Germinal center (tissue), 1 donor: ENCODE data around the gene CRELD1.

Experiments
- DNase-seq: peaks from one replicate; pipeline ENCODE4 v3.0.0; 2012; ENCODE audit warnings: mixed read lengths, low spot score

Gene CRELD1

GRCh38 chr3:9903904-9904303, 29.7 kb upstream of the CRELD1 start:
- DNase-seq, result no peak

- no peak for DNase-seq
Measured at GRCh38 chr3:9906480-9906879, 27.2 kb upstream of the CRELD1 start.

GRCh38 chr3:9908286-9908685, 25.3 kb upstream of the CRELD1 start:
- no peak for DNase-seq

GRCh38 chr3:9909221-9910013, 24.2 kb upstream of the CRELD1 start:
- no peak for DNase-seq

GRCh38 chr3:9911863-9912262, 21.8 kb upstream of the CRELD1 start:
- DNase-seq, result no peak

GRCh38 chr3:9912294-9912935, 21.2 kb upstream of the CRELD1 start:
- no peak for DNase-seq

GRCh38 chr3:9913601-9914000, 20.0 kb upstream of the CRELD1 start:
- DNase-seq, result no peak

- no peak for DNase-seq
Measured at GRCh38 chr3:9914011-9914410, 19.6 kb upstream of the CRELD1 start.

GRCh38 chr3:9914559-9915253, 18.9 kb upstream of the CRELD1 start:
- no peak for DNase-seq

GRCh38 chr3:9915254-9916141, 18.1 kb upstream of the CRELD1 start:
- DNase-seq, result no peak

GRCh38 chr3:9916346-9916733, 17.3 kb upstream of the CRELD1 start:
- no peak for DNase-seq

GRCh38 chr3:9916734-9917680, 16.6 kb upstream of the CRELD1 start, which contains the start of gene IL17RC:
Gene IL17RC (plus strand): TSS chr3:9917098. CDS start chr3:9917316, 218 bp downstream.
- DNase-seq, result no peak

GRCh38 chr3:9917820-9918219, 15.8 kb upstream of the CRELD1 start:
- no peak for DNase-seq

- no peak for DNase-seq
Measured at GRCh38 chr3:9918261-9919038, 15.2 kb upstream of the CRELD1 start.

GRCh38 chr3:9928158-9928557, 5.5 kb upstream of the CRELD1 start:
- no peak for DNase-seq

- DNase-seq, result no peak
Measured at GRCh38 chr3:9930804-9931418, 2.7 kb upstream of the CRELD1 start.

GRCh38 chr3:9932535-9932842, 1.1 kb upstream of the CRELD1 start:
- no peak for DNase-seq

- DNase-seq, result peak; percentile 81
Measured at GRCh38 chr3:9932843-9933560, 632 bp upstream of the CRELD1 start.

GRCh38 chr3:9934235-9934621, 594 bp downstream of the CRELD1 start:
- DNase-seq, result no peak
